Measurements from ENCODE around the gene YEATS2. TPM values are rescaled to one million over a fixed set of nuclear protein-coding genes. Genes with fewer than 3 reads are reported as not detected.

Gene YEATS2
- total RNA-seq (ENCODE audit: unreplicated experiment) = 65.1 TPM
- long read RNA-seq, full-length matches to known transcripts = 1 of 7 reads
- long read RNA-seq, partial matches to known transcripts = 4 of 7 reads
- long read RNA-seq, other reads (novel, unspliced or antisense) = 2 of 7 reads

- peak within 1 kb of the TSS; percentile 95 for H3K4me3 Mint-ChIP-seq (ENCODE audit: unreplicated experiment)
- peaks cover 8% of the 10 kb centered on the region for H3K27me3 Mint-ChIP-seq (ENCODE audit: unreplicated experiment)
- no peaks in the 10 kb centered on the region for H3K9me3 Mint-ChIP-seq (ENCODE audit: unreplicated experiment)
- peaks cover 9% of the 10 kb centered on the region for H3K36me3 Mint-ChIP-seq (ENCODE audit: low read depth, unreplicated experiment)
- DNase-seq (ENCODE audit: low spot score) = peak; percentile 78
- peaks cover 26% of the 10 kb centered on the region for H3K4me1 Mint-ChIP-seq (ENCODE audit: unreplicated experiment)
- H3K27ac Mint-ChIP-seq (ENCODE audit: unreplicated experiment) = peak within 1 kb of the TSS; percentile 77
- no peak for TF ChIP-seq CTCF (IDR thresholded peaks at IDR 0.05; ENCODE audit: unreplicated experiment)
Observed at GRCh38 chr3:183697610-183698317, at the start of gene YEATS2. Gene YEATS2 (plus strand): TSS chr3:183697797. CDS start chr3:183715163, 17,366 bp downstream.

GRCh38 chr3:183650554-183650953, 47.0 kb upstream of the YEATS2 start:
- Mint-ChIP-seq H3K36me3 (ENCODE audit: low read depth, unreplicated experiment) (peaks cover 56% of the 10 kb centered on the region), H3K27ac (ENCODE audit: unreplicated experiment) (no peak overlapping the region), H3K4me3 (ENCODE audit: unreplicated experiment) (peak overlapping the region; percentile 11), H3K4me1 (ENCODE audit: unreplicated experiment) (no peaks in the 10 kb centered on the region), H3K27me3 (ENCODE audit: unreplicated experiment) (no peaks in the 10 kb centered on the region), H3K9me3 (ENCODE audit: unreplicated experiment) (peaks cover 6% of the 10 kb centered on the region)
- TF ChIP-seq CTCF (IDR thresholded peaks at IDR 0.05; ENCODE audit: unreplicated experiment) = no peak
- DNase-seq (ENCODE audit: low spot score) = no peak

GRCh38 chr3:183653209-183654064, 44.2 kb upstream of the YEATS2 start:
- DNase-seq (ENCODE audit: low spot score) = no peak
- H3K4me1 Mint-ChIP-seq (ENCODE audit: unreplicated experiment) = no peaks in the 10 kb centered on the region
- peaks cover 62% of the 10 kb centered on the region for H3K36me3 Mint-ChIP-seq (ENCODE audit: low read depth, unreplicated experiment)
- H3K9me3 Mint-ChIP-seq (ENCODE audit: unreplicated experiment) = peaks cover 10% of the 10 kb centered on the region
- peaks cover 2% of the 10 kb centered on the region for H3K27me3 Mint-ChIP-seq (ENCODE audit: unreplicated experiment)
- no peak overlapping the region for H3K4me3 Mint-ChIP-seq (ENCODE audit: unreplicated experiment)
- no peak for TF ChIP-seq CTCF (IDR thresholded peaks at IDR 0.05; ENCODE audit: unreplicated experiment)
- H3K27ac Mint-ChIP-seq (ENCODE audit: unreplicated experiment) = no peak overlapping the region

- Mint-ChIP-seq H3K27ac (ENCODE audit: unreplicated experiment) (no peak overlapping the region), H3K36me3 (ENCODE audit: low read depth, unreplicated experiment) (peaks cover 61% of the 10 kb centered on the region), H3K9me3 (ENCODE audit: unreplicated experiment) (peaks cover 10% of the 10 kb centered on the region), H3K4me3 (ENCODE audit: unreplicated experiment) (no peak overlapping the region), H3K4me1 (ENCODE audit: unreplicated experiment) (no peaks in the 10 kb centered on the region), H3K27me3 (ENCODE audit: unreplicated experiment) (peaks cover 4% of the 10 kb centered on the region)
- no peak for DNase-seq (ENCODE audit: low spot score)
- TF ChIP-seq CTCF (IDR thresholded peaks at IDR 0.05; ENCODE audit: unreplicated experiment) = no peak
Observed at GRCh38 chr3:183654727-183655126, 42.9 kb upstream of the YEATS2 start.
